ENCODE data around the gene EML3.

- TF ChIP-seq ZBTB7A (CRISPR knock-in tag; IDR thresholded peaks at IDR 0.05), result no peak
- TF ChIP-seq TMF1 (CRISPR knock-in tag; IDR thresholded peaks at IDR 0.05; ENCODE audit: low read depth), result no peak
- TF ChIP-seq ZNF704 (CRISPR knock-in tag; IDR thresholded peaks at IDR 0.05; ENCODE audit: borderline replicate concordance), result no peak
- no peak for TF ChIP-seq SMC3 (IDR thresholded peaks at IDR 0.05; ENCODE audit: low read length)
- TF ChIP-seq POLR2AphosphoS5 (IDR thresholded peaks at IDR 0.05; ENCODE audit: low read depth, low read length), result no peak
These were observed 8.0 kb downstream of the EML3 start for GRCh38 chr11:62604460-62605120.

Measured in HepG2 (cell line).